ENCODE results near the gene STAB1. TPM values are rescaled to one million over a fixed set of nuclear protein-coding genes. Genes with fewer than 3 reads are reported as not detected.
A peak's percentile ranks its signal among the peaks of the same experiment; 100 is the strongest.

Gene STAB1
- total RNA-seq, 4 donors from 2014 or later, result 5.3 to 21.1 (median 14.3) TPM

DNA sequence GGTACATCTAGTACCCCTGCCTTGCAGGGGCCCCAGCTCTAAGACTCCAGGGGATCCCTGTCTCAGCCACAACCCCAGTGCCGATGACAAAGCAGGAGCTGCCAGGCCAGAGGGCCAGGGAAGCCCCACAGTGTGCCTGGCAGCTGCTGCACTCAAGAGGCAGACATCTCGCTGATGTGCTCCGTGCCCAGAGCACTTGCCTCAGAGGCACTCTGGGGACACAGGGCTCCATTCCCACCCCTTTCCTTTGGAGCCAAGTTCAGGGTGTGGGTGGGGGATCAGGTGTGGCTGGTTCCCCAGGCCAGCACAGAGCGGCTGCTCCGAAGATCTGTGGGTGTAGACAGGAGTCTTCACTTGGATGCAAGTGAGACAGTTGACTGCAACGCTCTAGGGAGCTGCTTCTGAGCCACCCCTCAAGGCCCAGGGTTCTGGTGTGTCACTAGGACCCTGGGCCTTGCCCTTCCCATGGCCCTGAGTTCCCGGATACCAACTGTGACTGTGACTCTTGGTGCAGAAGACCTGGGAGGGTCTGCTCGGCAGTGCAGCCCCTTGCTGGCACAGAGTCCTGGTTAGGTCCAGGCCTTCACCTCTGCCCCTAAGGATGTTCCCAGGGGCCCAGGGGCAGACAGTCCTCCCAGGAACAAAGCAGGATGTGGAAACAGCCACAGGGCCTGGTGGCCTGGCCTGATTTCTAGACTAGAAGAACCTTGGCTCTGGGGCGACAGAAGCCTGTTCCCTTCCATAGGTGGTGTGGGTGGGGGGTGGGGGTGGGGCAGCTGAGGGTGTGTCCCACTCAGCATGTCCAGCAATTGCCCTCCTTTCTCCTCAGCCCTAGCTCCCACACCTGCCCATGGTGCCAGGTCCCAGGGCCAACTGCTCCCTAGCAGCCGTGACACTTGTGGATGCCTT, 36.0 kb downstream of the STAB1 start:
- WGBS, result 44% methylated on average over 3 of the region's 10 CpGs
- Histone ChIP-seq H3K36me3 (peaks cover 22% of the 10 kb centered on the region), H3K4me1 (peaks cover 71% of the 10 kb centered on the region), H3K27me3 (no peaks in the 10 kb centered on the region), H3K4me3 (no peak overlapping the region), H3K27ac (peak overlapping the region; percentile 2), H3K9me3 (no peaks in the 10 kb centered on the region)
- no peak for TF ChIP-seq POLR2AphosphoS5 (IDR thresholded peaks at IDR 0.05)
- TF ChIP-seq, protein P1, sequence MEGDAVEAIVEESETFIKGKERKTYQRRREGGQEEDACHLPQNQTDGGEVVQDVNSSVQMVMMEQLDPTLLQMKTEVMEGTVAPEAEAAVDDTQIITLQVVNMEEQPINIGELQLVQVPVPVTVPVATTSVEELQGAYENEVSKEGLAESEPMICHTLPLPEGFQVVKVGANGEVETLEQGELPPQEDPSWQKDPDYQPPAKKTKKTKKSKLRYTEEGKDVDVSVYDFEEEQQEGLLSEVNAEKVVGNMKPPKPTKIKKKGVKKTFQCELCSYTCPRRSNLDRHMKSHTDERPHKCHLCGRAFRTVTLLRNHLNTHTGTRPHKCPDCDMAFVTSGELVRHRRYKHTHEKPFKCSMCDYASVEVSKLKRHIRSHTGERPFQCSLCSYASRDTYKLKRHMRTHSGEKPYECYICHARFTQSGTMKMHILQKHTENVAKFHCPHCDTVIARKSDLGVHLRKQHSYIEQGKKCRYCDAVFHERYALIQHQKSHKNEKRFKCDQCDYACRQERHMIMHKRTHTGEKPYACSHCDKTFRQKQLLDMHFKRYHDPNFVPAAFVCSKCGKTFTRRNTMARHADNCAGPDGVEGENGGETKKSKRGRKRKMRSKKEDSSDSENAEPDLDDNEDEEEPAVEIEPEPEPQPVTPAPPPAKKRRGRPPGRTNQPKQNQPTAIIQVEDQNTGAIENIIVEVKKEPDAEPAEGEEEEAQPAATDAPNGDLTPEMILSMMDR (IDR thresholded peaks at IDR 0.05), result no peak
- no peak for TF ChIP-seq POLR2A (IDR thresholded peaks at IDR 0.05)
- no peak for TF ChIP-seq EP300 (IDR thresholded peaks at IDR 0.05)
- peak; percentile 59 to 75 for DNase-seq (ENCODE audit: low spot score in 2 of 2)

DNA sequence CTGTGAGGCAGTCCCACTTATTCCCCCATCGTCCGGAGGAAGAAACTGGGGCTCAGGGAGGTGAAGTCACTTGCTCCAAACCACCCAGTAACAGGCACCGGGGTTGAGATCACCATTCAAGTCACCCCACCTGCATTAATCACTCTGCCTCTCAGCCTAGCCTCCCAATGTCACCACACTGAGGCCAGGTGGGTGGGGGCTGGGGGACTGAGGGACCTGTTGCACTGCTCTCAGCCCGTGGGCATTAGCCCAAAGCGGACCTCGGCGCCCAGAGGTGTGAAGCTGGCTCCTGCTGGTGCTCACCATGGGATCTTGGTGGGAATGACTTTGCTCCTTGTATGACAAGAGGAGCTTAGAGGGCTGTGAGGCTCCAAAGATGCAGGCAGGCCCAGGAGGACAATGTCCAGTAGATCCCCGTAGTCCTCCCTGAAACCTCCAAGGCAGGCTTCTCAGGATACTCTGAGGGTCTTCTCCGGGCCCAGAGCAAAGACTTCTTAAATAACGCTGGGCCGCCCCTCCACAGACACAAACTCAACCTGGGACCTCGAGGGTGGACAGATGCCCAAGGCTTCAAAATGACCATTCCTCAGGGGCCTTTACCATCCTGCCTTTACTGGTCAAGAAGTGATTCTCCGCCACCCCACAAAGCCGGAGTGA, 36.9 kb downstream of the STAB1 start:
- DNase-seq (ENCODE audit: low spot score in 2 of 2), result peak; percentile 63 to 78
- TF ChIP-seq POLR2AphosphoS5 (IDR thresholded peaks at IDR 0.05) (no peak), POLR2A (IDR thresholded peaks at IDR 0.05) (no peak), EP300 (IDR thresholded peaks at IDR 0.05) (no peak)
- TF ChIP-seq, protein P1 (IDR thresholded peaks at IDR 0.05), result no peak
- no peak overlapping the region for H3K27ac ChIP-seq
- H3K36me3 ChIP-seq, result peaks cover 20% of the 10 kb centered on the region
- no peaks in the 10 kb centered on the region for H3K9me3 ChIP-seq
- WGBS, result 78% methylated on average over 12 of the region's 14 CpGs
- H3K27me3 ChIP-seq, result no peaks in the 10 kb centered on the region
- peak overlapping the region; percentile 75 for H3K4me3 ChIP-seq
- peaks cover 66% of the 10 kb centered on the region for H3K4me1 ChIP-seq

DNA sequence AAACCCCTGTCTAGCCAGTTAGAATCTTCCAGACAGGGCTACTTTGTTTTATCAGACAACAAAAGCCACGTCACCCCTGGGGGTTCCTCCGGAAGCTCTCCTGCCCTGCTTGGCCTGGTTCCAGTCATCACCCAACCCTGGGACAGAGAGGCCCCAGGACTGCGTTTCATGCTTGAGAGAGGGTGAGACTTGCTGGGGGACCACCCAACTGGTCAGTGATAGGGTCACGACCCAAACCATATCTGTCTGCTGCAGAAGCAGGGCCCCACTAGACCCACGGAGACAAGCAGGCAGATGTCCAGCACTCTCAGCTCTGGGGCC, 37.3 kb downstream of the STAB1 start:
- TF ChIP-seq POLR2A (IDR thresholded peaks at IDR 0.05), result no peak
- TF ChIP-seq POLR2AphosphoS5 (IDR thresholded peaks at IDR 0.05), result no peak
- TF ChIP-seq EP300 (IDR thresholded peaks at IDR 0.05), result no peak
- TF ChIP-seq, protein P1 (IDR thresholded peaks at IDR 0.05), result no peak
- peak; percentile 71 to 78 for DNase-seq (ENCODE audit: low spot score in 2 of 2)
- WGBS, result 54% methylated on average over 3 of the region's 5 CpGs
- Histone ChIP-seq H3K36me3 (peaks cover 15% of the 10 kb centered on the region), H3K4me1 (peaks cover 70% of the 10 kb centered on the region), H3K9me3 (no peaks in the 10 kb centered on the region), H3K27me3 (no peaks in the 10 kb centered on the region), H3K4me3 (peak overlapping the region; percentile 75), H3K27ac (peak overlapping the region; percentile 58)

DNA sequence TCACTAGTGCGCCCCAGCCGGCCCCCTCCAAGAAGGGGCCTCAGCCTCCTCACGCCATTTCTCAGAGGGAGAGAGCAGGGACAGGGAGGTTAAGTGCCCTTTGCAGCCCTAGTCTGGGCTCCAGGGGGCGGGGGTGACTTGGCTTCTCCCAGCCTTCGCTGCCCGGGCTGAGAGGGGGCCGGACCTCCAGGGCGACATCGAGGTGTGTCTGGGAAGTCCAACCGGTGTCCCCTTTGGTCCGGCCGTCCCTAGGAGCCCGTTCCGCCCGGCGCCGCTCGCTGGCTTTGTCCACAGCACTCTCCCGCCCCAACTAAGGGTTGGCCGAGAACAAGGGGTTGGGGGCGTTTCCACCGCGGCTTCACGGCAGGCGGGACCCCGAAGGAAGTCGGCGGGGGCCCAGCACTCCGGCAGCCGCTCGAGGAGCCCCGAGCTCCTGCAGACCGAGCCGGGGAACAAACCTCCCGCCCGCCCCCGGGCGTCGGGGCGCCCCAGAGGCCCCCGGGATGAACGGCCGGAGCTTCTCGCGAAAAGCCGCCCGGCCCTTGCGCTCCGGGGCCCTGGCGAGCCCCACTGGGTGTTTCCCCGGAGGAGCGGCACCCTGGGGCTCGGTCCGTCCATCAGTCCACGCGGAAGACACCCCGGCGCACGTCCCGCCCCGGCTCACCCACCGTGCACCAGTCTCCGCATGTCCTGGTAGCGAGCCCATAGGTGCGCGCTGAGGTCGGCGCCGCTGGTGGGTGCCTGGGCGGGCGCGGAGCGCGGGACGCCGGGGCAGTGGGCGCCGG, 37.9 kb downstream of the STAB1 start:
- Histone ChIP-seq H3K9me3 (no peaks in the 10 kb centered on the region), H3K27ac (peak overlapping the region; percentile 58), H3K36me3 (peaks cover 10% of the 10 kb centered on the region), H3K4me3 (peak overlapping the region; percentile 75), H3K4me1 (peaks cover 75% of the 10 kb centered on the region), H3K27me3 (no peaks in the 10 kb centered on the region)
- WGBS, result 3% methylated on average over 19 of the region's 78 CpGs
- no peak for TF ChIP-seq POLR2A (IDR thresholded peaks at IDR 0.05)
- TF ChIP-seq, protein P1 (IDR thresholded peaks at IDR 0.05), result no peak
- TF ChIP-seq EP300 (IDR thresholded peaks at IDR 0.05), result no peak
- TF ChIP-seq POLR2AphosphoS5 (IDR thresholded peaks at IDR 0.05), result no peak
- peak; percentile 75 to 82 for DNase-seq (ENCODE audit: low spot score in 2 of 2)
